HCT116 (cell line): ENCODE results near the gene GPR180.
"Not testable (repeated sequence)": the region's sequence is repeated elsewhere in the genome, so short reads cannot be mapped to it uniquely, and the experiment has no call there.

ENCODE experiments used
- CBX3 ChIP-seq: IDR thresholded peaks from 2 replicates; pipeline ENCODE4 v1.6.1; 2012; ENCODE audit warnings: low read depth
- CEBPB ChIP-seq: IDR thresholded peaks from 2 replicates; pipeline ENCODE4 v1.6.1; 2012; ENCODE audit warnings: low read depth
- CTCF ChIP-seq, 3 experiments: fragments of 200-600 bp in 1 of 3; sonication (generic) in 1 of 3; IDR thresholded peaks in 2 of 3; conservative IDR thresholded peaks in 1 of 3; 2 replicates each; pipeline ENCODE4 v1.5.1; 2012 to 2017; ENCODE audit warnings: low read depth in 2 of 3, low read length in 2 of 3, antibody characterized with exemption in 1 of 3, borderline replicate concordance in 1 of 3, control low read depth in 1 of 3, mild to moderate bottlenecking in 1 of 3, mixed read lengths in 1 of 3, mixed run types in 1 of 3, moderate library complexity in 1 of 3; ENCODE audit not compliant: insufficient read depth in 1 of 3
- EZH2 ChIP-seq: fragments of 200-600 bp; sonication (generic); IDR thresholded peaks from 2 replicates; pipeline ENCODE4 v1.6.1; 2017; ENCODE audit warnings: antibody characterized with exemption, mixed run types
- JUND ChIP-seq: IDR thresholded peaks from 2 replicates; pipeline ENCODE4 v1.6.1; 2012
- MAX ChIP-seq: IDR thresholded peaks from 2 replicates; pipeline ENCODE4 v1.6.1; 2012
- POLR2A ChIP-seq: IDR thresholded peaks from 2 replicates; pipeline ENCODE4 v1.7.0; 2011; ENCODE audit warnings: borderline replicate concordance; ENCODE audit not compliant: insufficient read depth, insufficient read length; ENCODE audit errors: extremely low read depth
- POLR2AphosphoS5 ChIP-seq: IDR thresholded peaks from 2 replicates; pipeline ENCODE4 v1.6.1; 2011; ENCODE audit warnings: mild to moderate bottlenecking, low read depth, low read length, moderate library complexity
- REST ChIP-seq: IDR thresholded peaks from 2 replicates; pipeline ENCODE4 v1.6.1; 2012; ENCODE audit warnings: low read depth
- SRF ChIP-seq: IDR thresholded peaks from 2 replicates; pipeline ENCODE4 v1.6.1; 2012; ENCODE audit warnings: low read depth
- ZNF274 ChIP-seq: fragments of 200-500 bp; sonication (Bioruptor generic); IDR thresholded peaks from 2 replicates; pipeline ENCODE4 v1.6.1; 2014; ENCODE audit warnings: mild to moderate bottlenecking, low read depth, low read length, inconsistent platforms

- TF ChIP-seq ZNF274; CEBPB; CBX3; CTCF (IDR thresholded peaks at IDR 0.05 in 2 of 3, conservative IDR thresholded peaks at IDR 0.05 in 1 of 3; ENCODE audit: borderline replicate concordance in 1 of 3, insufficient read depth in 1 of 3, low read depth in 2 of 3, low read length in 2 of 3); POLR2AphosphoS5; JUND; SRF; POLR2A; EZH2; REST; MAX: not testable (repeated sequence)
Measured at GRCh38 chr13:94637677-94638076, 36.0 kb downstream of the GPR180 start.
